ENCODE results near the gene MRPL24. TPM values are rescaled to one million over a fixed set of nuclear protein-coding genes. Genes with fewer than 3 reads are reported as not detected.
A peak's percentile ranks its signal among the peaks of the same experiment; 100 is the strongest.

MRPL24 gene
- total and polyA plus RNA-seq, 9 of the 15 experiments (the other 6 are each of a cell fraction or from before 2014, with no cell fraction given) = 74.3 to 267 (median 113) TPM

DNA sequence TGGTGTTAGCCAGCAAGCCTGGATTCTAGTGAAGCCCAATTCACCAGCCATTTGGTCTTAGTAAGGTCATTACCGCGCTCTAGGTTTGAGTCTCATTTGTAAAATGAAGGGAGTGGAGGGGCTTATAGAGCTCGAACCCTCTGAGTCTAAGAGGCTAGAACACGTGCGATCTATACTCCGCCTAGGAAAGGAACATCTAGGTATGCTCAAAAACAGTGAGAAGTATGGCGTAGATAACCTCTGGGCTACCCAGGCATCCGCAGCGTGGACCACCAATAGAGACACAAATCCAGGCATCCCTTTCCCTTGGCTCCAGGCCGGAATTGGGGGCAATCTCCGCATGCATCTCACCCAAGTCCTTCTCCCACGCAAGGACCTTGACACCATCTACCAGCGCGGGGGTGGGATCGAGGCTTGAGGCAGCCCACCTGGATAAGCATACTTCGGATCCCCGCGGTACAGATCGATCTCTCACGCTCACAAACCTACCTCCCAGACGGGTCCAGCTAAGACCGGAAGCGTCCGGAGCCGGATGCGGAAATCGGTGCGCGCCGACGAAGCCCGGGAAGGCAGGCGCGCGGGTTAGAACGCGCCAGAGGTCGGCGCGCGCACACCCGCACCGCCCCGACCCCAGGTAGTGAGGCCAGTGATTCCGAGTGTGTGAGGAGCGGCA lies 12.8 kb downstream of the MRPL24 start, which contains the start of gene METTL25B (continued):
- TF ChIP-seq, protein P1, sequence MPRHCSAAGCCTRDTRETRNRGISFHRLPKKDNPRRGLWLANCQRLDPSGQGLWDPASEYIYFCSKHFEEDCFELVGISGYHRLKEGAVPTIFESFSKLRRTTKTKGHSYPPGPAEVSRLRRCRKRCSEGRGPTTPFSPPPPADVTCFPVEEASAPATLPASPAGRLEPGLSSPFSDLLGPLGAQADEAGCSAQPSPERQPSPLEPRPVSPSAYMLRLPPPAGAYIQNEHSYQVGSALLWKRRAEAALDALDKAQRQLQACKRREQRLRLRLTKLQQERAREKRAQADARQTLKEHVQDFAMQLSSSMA (CRISPR knock-in tag; IDR thresholded peaks at IDR 0.05) = no peak
- TF ChIP-seq KHSRP (IDR thresholded peaks at IDR 0.05) = no peak
- TF ChIP-seq ZNF224 (CRISPR knock-in tag; IDR thresholded peaks at IDR 0.05) = no peak
- TF ChIP-seq BDP1 (IDR thresholded peaks at IDR 0.05; ENCODE audit: insufficient read depth, insufficient read length) = no peak
- TF ChIP-seq MEF2A (IDR thresholded peaks at IDR 0.05; ENCODE audit: control insufficient read depth, low read depth, low read length) = no peak
- no peak for TF ChIP-seq CHCHD3 (CRISPR knock-in tag; IDR thresholded peaks at IDR 0.05)
- TF ChIP-seq, protein P2, sequence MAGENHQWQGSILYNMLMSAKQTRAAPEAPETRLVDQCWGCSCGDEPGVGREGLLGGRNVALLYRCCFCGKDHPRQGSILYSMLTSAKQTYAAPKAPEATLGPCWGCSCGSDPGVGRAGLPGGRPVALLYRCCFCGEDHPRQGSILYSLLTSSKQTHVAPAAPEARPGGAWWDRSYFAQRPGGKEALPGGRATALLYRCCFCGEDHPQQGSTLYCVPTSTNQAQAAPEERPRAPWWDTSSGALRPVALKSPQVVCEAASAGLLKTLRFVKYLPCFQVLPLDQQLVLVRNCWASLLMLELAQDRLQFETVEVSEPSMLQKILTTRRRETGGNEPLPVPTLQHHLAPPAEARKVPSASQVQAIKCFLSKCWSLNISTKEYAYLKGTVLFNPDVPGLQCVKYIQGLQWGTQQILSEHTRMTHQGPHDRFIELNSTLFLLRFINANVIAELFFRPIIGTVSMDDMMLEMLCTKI (IDR thresholded peaks at IDR 0.05; ENCODE audit: partially characterized antibody) = no peak
- no peak for TF ChIP-seq PML (IDR thresholded peaks at IDR 0.05; ENCODE audit: low read length)
- TF ChIP-seq, protein P3, sequence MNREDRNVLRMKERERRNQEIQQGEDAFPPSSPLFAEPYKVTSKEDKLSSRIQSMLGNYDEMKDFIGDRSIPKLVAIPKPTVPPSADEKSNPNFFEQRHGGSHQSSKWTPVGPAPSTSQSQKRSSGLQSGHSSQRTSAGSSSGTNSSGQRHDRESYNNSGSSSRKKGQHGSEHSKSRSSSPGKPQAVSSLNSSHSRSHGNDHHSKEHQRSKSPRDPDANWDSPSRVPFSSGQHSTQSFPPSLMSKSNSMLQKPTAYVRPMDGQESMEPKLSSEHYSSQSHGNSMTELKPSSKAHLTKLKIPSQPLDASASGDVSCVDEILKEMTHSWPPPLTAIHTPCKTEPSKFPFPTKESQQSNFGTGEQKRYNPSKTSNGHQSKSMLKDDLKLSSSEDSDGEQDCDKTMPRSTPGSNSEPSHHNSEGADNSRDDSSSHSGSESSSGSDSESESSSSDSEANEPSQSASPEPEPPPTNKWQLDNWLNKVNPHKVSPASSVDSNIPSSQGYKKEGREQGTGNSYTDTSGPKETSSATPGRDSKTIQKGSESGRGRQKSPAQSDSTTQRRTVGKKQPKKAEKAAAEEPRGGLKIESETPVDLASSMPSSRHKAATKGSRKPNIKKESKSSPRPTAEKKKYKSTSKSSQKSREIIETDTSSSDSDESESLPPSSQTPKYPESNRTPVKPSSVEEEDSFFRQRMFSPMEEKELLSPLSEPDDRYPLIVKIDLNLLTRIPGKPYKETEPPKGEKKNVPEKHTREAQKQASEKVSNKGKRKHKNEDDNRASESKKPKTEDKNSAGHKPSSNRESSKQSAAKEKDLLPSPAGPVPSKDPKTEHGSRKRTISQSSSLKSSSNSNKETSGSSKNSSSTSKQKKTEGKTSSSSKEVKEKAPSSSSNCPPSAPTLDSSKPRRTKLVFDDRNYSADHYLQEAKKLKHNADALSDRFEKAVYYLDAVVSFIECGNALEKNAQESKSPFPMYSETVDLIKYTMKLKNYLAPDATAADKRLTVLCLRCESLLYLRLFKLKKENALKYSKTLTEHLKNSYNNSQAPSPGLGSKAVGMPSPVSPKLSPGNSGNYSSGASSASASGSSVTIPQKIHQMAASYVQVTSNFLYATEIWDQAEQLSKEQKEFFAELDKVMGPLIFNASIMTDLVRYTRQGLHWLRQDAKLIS (CRISPR knock-in tag; IDR thresholded peaks at IDR 0.05) = no peak
- no peak for TF ChIP-seq ZNF586 (CRISPR knock-in tag; conservative IDR thresholded peaks at IDR 0.05)
- TF ChIP-seq ZNF780A (CRISPR knock-in tag; IDR thresholded peaks at IDR 0.05) = no peak
- no peak for TF ChIP-seq ZNF121 (CRISPR knock-in tag; conservative IDR thresholded peaks at IDR 0.05)
- TF ChIP-seq RBM17 (IDR thresholded peaks at IDR 0.05; ENCODE audit: borderline replicate concordance, low read depth, low read length) = no peak
- TF ChIP-seq HSF4 (CRISPR knock-in tag; IDR thresholded peaks at IDR 0.05; ENCODE audit: borderline replicate concordance) = no peak
- no peak for TF ChIP-seq RFX1 (IDR thresholded peaks at IDR 0.05)
- TF ChIP-seq FOXJ3 (CRISPR knock-in tag; IDR thresholded peaks at IDR 0.05) = no peak
- no peak for TF ChIP-seq ATF7 (IDR thresholded peaks at IDR 0.05)
- no peak for TF ChIP-seq ZNF3 (CRISPR knock-in tag; IDR thresholded peaks at IDR 0.05)
- no peak for TF ChIP-seq THRAP3 (IDR thresholded peaks at IDR 0.05; ENCODE audit: borderline replicate concordance)
- no peak for TF ChIP-seq ZNF589 (CRISPR knock-in tag; IDR thresholded peaks at IDR 0.05; ENCODE audit: low read depth)
- TF ChIP-seq NFRKB (IDR thresholded peaks at IDR 0.05; ENCODE audit: low read depth) = no peak
- TF ChIP-seq PCBP1 (IDR thresholded peaks at IDR 0.05; ENCODE audit: low read depth, low read length, poor library complexity, severe bottlenecking) = no peak
- no peak for TF ChIP-seq ZNF561 (CRISPR knock-in tag; conservative IDR thresholded peaks at IDR 0.05)
- peak; percentile 52; the same call in 1 of the 2 replicates for TF ChIP-seq ETV5 (CRISPR knock-in tag; IDR thresholded peaks at IDR 0.05; ENCODE audit: low read depth)
- TF ChIP-seq EZH2 (IDR thresholded peaks at IDR 0.05; ENCODE audit: borderline replicate concordance, low read depth, low read length) = no peak
- TF ChIP-seq POLR3A (IDR thresholded peaks at IDR 0.05; ENCODE audit: borderline replicate concordance, extremely low read depth, insufficient read depth, insufficient read length) = no peak
